ENCODE measurements around the gene SHISA6. TPM values are rescaled to one million over a fixed set of nuclear protein-coding genes. Genes with fewer than 3 reads are reported as not detected.

Gene SHISA6
- total RNA-seq, 2 donors from 2014 or later: 6.7 to 14.4 TPM

DNA sequence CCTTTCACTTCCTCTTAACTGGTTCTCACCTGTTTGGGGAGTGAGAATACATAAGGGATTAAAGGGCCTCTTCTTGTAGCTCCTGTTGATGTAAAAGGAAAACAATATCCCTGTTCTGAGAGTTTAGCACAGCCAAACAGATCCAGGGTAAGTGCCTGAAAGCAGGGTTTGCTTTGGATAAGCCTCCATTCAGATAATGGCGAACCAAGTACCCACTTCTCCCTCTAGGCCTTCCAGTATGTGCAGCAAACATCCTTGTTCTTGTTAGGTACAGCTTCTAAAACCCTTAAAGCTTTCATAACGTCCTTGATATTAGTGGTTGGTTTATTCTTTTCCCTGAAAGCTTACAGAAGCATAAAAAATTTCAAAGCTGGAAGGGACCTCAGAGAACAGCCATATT lies 226.6 kb downstream of the SHISA6 start:
- H3K27me3 ChIP-seq (ENCODE audit: control insufficient read depth, insufficient read depth, low read length, poor library complexity, severe bottlenecking): peaks cover 11% of the 10 kb centered on the region
- H3K27me3 Mint-ChIP-seq (ENCODE audit: insufficient read depth): peaks cover 15% of the 10 kb centered on the region
- no peaks in the 10 kb centered on the region for H3K36me3 Mint-ChIP-seq (ENCODE audit: low read depth)
- peaks cover 2% of the 10 kb centered on the region for H3K9me3 Mint-ChIP-seq
- no peak overlapping the region for H3K27ac ChIP-seq (ENCODE audit: low read depth, low read length)
- H3K36me3 ChIP-seq (ENCODE audit: control insufficient read depth, insufficient read depth, low read length): no peaks in the 10 kb centered on the region
- no peak overlapping the region for H3K9ac ChIP-seq (ENCODE audit: extremely low read depth, low read length, poor library complexity, severe bottlenecking)
- H3K4me3 ChIP-seq (ENCODE audit: low read length): no peak overlapping the region
- no peak overlapping the region for H3K4me3 Mint-ChIP-seq
- H3K4me1 ChIP-seq (ENCODE audit: control insufficient read depth, insufficient read depth, low read length): no peaks in the 10 kb centered on the region
- WGBS, 2 experiments (ENCODE audit: insufficient coverage in 1 of 2, insufficient read length in 1 of 2): 77% methylated on average over 2 of the region's 2 CpGs; no CpG with 5 or more reads in 1 of the 2 experiments
- H3K9me3 ChIP-seq (ENCODE audit: control insufficient read depth, low read length): no peaks in the 10 kb centered on the region
- no peak overlapping the region for H3K27ac Mint-ChIP-seq
- peaks cover 7% of the 10 kb centered on the region for H3K4me1 Mint-ChIP-seq
- no peak for DNase-seq
- TF ChIP-seq, protein P1, sequence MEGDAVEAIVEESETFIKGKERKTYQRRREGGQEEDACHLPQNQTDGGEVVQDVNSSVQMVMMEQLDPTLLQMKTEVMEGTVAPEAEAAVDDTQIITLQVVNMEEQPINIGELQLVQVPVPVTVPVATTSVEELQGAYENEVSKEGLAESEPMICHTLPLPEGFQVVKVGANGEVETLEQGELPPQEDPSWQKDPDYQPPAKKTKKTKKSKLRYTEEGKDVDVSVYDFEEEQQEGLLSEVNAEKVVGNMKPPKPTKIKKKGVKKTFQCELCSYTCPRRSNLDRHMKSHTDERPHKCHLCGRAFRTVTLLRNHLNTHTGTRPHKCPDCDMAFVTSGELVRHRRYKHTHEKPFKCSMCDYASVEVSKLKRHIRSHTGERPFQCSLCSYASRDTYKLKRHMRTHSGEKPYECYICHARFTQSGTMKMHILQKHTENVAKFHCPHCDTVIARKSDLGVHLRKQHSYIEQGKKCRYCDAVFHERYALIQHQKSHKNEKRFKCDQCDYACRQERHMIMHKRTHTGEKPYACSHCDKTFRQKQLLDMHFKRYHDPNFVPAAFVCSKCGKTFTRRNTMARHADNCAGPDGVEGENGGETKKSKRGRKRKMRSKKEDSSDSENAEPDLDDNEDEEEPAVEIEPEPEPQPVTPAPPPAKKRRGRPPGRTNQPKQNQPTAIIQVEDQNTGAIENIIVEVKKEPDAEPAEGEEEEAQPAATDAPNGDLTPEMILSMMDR (conservative IDR thresholded peaks at IDR 0.05): no peak

DNA sequence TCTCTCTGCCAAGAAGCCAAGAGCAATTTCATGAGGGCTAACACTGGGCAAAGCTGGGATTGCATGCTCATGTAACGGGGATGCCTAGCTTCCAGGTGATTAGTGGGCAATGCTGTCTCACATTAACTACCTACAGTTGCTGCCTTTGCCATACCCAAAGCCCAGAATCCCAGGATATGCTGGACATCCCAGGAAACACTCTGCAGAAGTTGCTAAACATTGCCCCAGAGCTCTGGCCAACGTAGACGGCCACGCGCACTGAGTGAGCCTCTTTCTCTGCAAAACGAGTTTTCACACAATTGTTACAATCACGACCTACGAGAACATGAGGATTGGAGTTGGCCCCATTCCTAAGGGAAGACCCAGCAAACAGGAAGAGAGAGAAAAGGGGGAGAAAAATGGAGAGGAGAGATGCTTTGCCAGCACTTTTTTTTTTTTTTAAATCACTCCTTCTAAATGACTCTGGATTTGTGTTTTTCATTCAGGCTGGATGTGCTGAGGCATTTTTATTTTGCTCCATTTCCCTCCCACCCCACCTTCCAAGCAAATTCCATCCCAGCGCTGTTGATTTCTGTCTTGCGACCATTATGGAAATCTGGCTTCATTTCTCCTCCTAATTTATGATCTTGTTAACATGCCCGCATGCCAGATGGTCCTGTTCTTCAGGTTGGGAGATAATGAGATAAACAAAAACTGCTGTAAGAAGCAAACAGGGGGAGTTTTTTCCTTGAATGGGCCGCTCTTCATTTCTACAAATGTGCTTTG lies 244.5 kb downstream of the SHISA6 start:
- peaks cover 21% of the 10 kb centered on the region for H3K27me3 Mint-ChIP-seq (ENCODE audit: insufficient read depth)

DNA sequence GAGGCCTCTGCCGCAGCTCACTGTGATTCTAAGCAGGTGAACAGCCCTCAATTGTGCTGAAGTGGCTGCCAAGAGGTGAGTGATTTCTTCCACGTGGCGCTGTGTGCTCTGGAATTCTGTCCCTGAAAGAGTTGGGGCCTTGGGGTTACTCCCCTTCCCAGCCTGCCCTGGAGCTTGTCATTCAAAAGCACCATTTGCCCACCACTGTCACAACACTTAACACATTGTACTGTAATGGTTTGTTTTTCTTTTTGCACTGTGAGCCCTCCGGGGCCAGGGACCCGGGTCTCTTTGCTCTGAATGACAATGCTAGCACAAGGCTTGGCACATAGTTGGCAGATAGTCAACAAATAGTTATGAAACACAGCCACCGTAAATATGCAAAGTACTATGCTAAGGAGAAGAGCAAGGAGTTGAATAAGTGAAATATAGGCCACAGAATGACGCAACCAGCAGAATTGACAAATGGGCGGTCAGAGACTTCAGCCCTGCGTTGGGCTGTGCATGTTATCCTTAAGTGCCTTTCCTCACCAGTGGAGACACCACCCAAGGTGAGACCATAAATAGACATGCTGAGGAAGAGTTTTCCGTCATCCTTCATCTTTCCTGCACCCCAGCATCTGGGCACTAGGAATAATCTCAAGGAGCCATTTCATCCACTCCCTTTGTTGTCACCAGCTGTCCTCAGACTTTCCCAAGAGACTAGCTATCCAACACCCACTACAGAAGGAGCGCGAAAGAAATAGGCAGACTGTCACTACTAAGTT lies 245.3 kb downstream of the SHISA6 start:
- Histone ChIP-seq H3K36me3 (ENCODE audit: control insufficient read depth, insufficient read depth, low read length) (no peaks in the 10 kb centered on the region), H3K27me3 (ENCODE audit: control insufficient read depth, insufficient read depth, low read length, poor library complexity, severe bottlenecking) (no peaks in the 10 kb centered on the region), H3K27ac (ENCODE audit: low read depth, low read length) (no peak overlapping the region), H3K9me3 (ENCODE audit: control insufficient read depth, low read length) (no peaks in the 10 kb centered on the region), H3K4me3 (ENCODE audit: low read length) (no peak overlapping the region), H3K4me1 (ENCODE audit: control insufficient read depth, insufficient read depth, low read length) (peaks cover 8% of the 10 kb centered on the region), H3K9ac (ENCODE audit: extremely low read depth, low read length, poor library complexity, severe bottlenecking) (no peak overlapping the region)
- peak; percentile 74 for DNase-seq
- no peak overlapping the region for H3K4me3 Mint-ChIP-seq
- H3K9me3 Mint-ChIP-seq: no peaks in the 10 kb centered on the region
- no peaks in the 10 kb centered on the region for H3K36me3 Mint-ChIP-seq (ENCODE audit: low read depth)
- WGBS, 2 experiments (ENCODE audit: insufficient coverage in 1 of 2, insufficient read length in 1 of 2): 85 to 87% methylated on average over 6 to 12 of the region's 12 CpGs
- H3K27ac Mint-ChIP-seq: no peak overlapping the region
- TF ChIP-seq, protein P1 (conservative IDR thresholded peaks at IDR 0.05): no peak
- peaks cover 24% of the 10 kb centered on the region for H3K27me3 Mint-ChIP-seq (ENCODE audit: insufficient read depth)
- H3K4me1 Mint-ChIP-seq: peaks cover 45% of the 10 kb centered on the region

More for the DNA sequence above, 244.5 kb downstream of the SHISA6 start:
- H3K4me1 Mint-ChIP-seq: peaks cover 42% of the 10 kb centered on the region
- peak; percentile 48 for DNase-seq
- Histone ChIP-seq H3K9me3 (ENCODE audit: control insufficient read depth, low read length) (no peaks in the 10 kb centered on the region), H3K27ac (ENCODE audit: low read depth, low read length) (no peak overlapping the region), H3K36me3 (ENCODE audit: control insufficient read depth, insufficient read depth, low read length) (no peaks in the 10 kb centered on the region), H3K4me1 (ENCODE audit: control insufficient read depth, insufficient read depth, low read length) (peaks cover 8% of the 10 kb centered on the region), H3K4me3 (ENCODE audit: low read length) (no peak overlapping the region), H3K27me3 (ENCODE audit: control insufficient read depth, insufficient read depth, low read length, poor library complexity, severe bottlenecking) (no peaks in the 10 kb centered on the region), H3K9ac (ENCODE audit: extremely low read depth, low read length, poor library complexity, severe bottlenecking) (no peak overlapping the region)
- WGBS, 2 experiments (ENCODE audit: insufficient coverage in 1 of 2, insufficient read length in 1 of 2): 94 to 95% methylated on average over 10 to 12 of the region's 12 CpGs
- TF ChIP-seq, protein P1 (conservative IDR thresholded peaks at IDR 0.05): no peak
- no peaks in the 10 kb centered on the region for H3K9me3 Mint-ChIP-seq
- H3K27ac Mint-ChIP-seq: no peak overlapping the region
- H3K36me3 Mint-ChIP-seq (ENCODE audit: low read depth): no peaks in the 10 kb centered on the region
- no peak overlapping the region for H3K4me3 Mint-ChIP-seq

Data from endodermal cell (in vitro differentiated cells).